Measurements from ENCODE around the gene APBA1.

Gene APBA1

DNA sequence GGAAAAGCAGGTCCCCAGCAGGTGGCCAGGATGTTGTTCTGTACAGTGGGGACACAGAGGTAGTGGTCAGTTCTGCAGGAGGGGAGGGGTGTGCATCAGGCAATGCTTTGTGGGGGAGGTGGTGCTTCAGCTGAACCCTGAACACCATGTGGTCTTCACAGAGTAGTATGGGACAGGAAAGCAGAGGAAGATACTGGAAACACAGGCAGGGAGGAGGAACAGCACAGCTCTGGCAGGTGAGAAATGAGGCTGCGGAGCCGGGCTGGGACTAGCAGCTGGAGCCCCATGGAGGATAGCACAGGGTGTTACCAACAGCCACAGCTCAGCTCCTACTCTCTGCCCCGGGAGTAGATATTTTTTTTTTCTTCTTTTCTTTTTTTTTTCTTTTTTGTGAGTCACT lies 185.7 kb downstream of the APBA1 start:
- H3K4me3 ChIP-seq (ENCODE audit: low read depth in 1 of 2, low read length in 2 of 2), result no peak overlapping the region
- H3K36me3 ChIP-seq (ENCODE audit: insufficient read depth, low read length), result no peaks in the 10 kb centered on the region
- no peaks in the 10 kb centered on the region for H3K9me3 ChIP-seq (ENCODE audit: low read length)
- no peak overlapping the region for H3K9ac ChIP-seq (ENCODE audit: low read length)
- no peaks in the 10 kb centered on the region for H3K4me1 ChIP-seq (ENCODE audit: insufficient read depth, low read length)
- no peak overlapping the region for H3K27ac ChIP-seq (ENCODE audit: low read depth, low read length)
- no peaks in the 10 kb centered on the region for H3K27me3 ChIP-seq (ENCODE audit: control insufficient read depth in 1 of 2, insufficient read depth in 2 of 2, low read length in 2 of 2)

GRCh38 chr9:69485466-69485865 lies 186.7 kb downstream of the APBA1 start:
- Histone ChIP-seq H3K4me3 (ENCODE audit: low read depth in 1 of 2, low read length in 2 of 2) (no peak overlapping the region), H3K27ac (ENCODE audit: low read depth, low read length) (no peak overlapping the region), H3K9ac (ENCODE audit: low read length) (no peak overlapping the region), H3K27me3 (ENCODE audit: control insufficient read depth in 1 of 2, insufficient read depth in 2 of 2, low read length in 2 of 2) (no peaks in the 10 kb centered on the region), H3K36me3 (ENCODE audit: insufficient read depth, low read length) (no peaks in the 10 kb centered on the region), H3K4me1 (ENCODE audit: insufficient read depth, low read length) (no peaks in the 10 kb centered on the region), H3K9me3 (ENCODE audit: low read length) (no peaks in the 10 kb centered on the region)

DNA sequence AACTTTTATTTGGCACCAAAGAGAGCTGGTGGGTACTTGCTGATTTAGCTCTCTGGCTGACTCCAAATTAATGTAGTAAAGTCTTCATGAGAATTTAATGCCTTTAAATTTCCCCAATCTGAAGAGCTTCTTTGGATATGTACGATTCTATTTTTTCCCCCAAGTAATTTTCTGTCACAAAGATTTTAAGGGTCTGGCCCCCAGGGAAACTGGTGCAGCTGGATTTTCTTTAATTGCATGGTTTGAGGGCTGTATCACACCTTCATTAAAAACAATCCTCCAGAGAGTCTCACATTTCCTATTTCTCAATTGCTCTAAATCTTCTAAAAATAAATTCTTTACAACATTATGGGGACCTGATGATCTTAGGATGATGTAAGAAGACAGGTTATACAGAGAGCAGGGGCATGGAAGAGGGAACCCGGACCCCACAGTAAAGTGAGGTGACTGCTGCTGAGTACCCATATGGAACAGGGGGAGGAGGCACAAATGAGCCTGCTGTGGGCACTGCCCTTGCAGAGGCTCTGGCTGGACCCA lies 188.2 kb downstream of the APBA1 start:
- Histone ChIP-seq H3K4me3 (ENCODE audit: low read depth in 1 of 2, low read length in 2 of 2) (no peak overlapping the region), H3K4me1 (ENCODE audit: insufficient read depth, low read length) (no peaks in the 10 kb centered on the region), H3K27me3 (ENCODE audit: control insufficient read depth in 1 of 2, insufficient read depth in 2 of 2, low read length in 2 of 2) (no peaks in the 10 kb centered on the region), H3K9me3 (ENCODE audit: low read length) (no peaks in the 10 kb centered on the region), H3K9ac (ENCODE audit: low read length) (no peak overlapping the region), H3K36me3 (ENCODE audit: insufficient read depth, low read length) (no peaks in the 10 kb centered on the region), H3K27ac (ENCODE audit: low read depth, low read length) (no peak overlapping the region)

- Histone ChIP-seq H3K4me1 (ENCODE audit: insufficient read depth, low read length) (no peaks in the 10 kb centered on the region), H3K9ac (ENCODE audit: low read length) (no peak overlapping the region), H3K4me3 (ENCODE audit: low read depth in 1 of 2, low read length in 2 of 2) (no peak overlapping the region), H3K27ac (ENCODE audit: low read depth, low read length) (no peak overlapping the region), H3K36me3 (ENCODE audit: insufficient read depth, low read length) (no peaks in the 10 kb centered on the region), H3K9me3 (ENCODE audit: low read length) (no peaks in the 10 kb centered on the region), H3K27me3 (ENCODE audit: control insufficient read depth in 1 of 2, insufficient read depth in 2 of 2, low read length in 2 of 2) (no peaks in the 10 kb centered on the region)
These were observed 195.4 kb downstream of the APBA1 start for GRCh38 chr9:69476797-69477196.

GRCh38 chr9:69476016-69476415 lies 196.2 kb downstream of the APBA1 start:
- Histone ChIP-seq H3K27ac (ENCODE audit: low read depth, low read length) (no peak overlapping the region), H3K4me1 (ENCODE audit: insufficient read depth, low read length) (no peaks in the 10 kb centered on the region), H3K36me3 (ENCODE audit: insufficient read depth, low read length) (no peaks in the 10 kb centered on the region), H3K9me3 (ENCODE audit: low read length) (no peaks in the 10 kb centered on the region), H3K27me3 (ENCODE audit: control insufficient read depth in 1 of 2, insufficient read depth in 2 of 2, low read length in 2 of 2) (no peaks in the 10 kb centered on the region), H3K4me3 (ENCODE audit: low read depth in 1 of 2, low read length in 2 of 2) (no peak overlapping the region), H3K9ac (ENCODE audit: low read length) (no peak overlapping the region)

- Histone ChIP-seq H3K36me3 (ENCODE audit: insufficient read depth, low read length) (no peaks in the 10 kb centered on the region), H3K27ac (ENCODE audit: low read depth, low read length) (no peak overlapping the region), H3K4me3 (ENCODE audit: low read depth in 1 of 2, low read length in 2 of 2) (no peak overlapping the region), H3K9ac (ENCODE audit: low read length) (no peak overlapping the region), H3K4me1 (ENCODE audit: insufficient read depth, low read length) (no peaks in the 10 kb centered on the region), H3K27me3 (ENCODE audit: control insufficient read depth in 1 of 2, insufficient read depth in 2 of 2, low read length in 2 of 2) (no peaks in the 10 kb centered on the region), H3K9me3 (ENCODE audit: low read length) (no peaks in the 10 kb centered on the region)
These were observed 197.3 kb downstream of the APBA1 start for GRCh38 chr9:69474821-69475220.

GRCh38 chr9:69472101-69472620 lies 200.0 kb downstream of the APBA1 start:
- no peak overlapping the region for H3K27ac ChIP-seq (ENCODE audit: low read depth, low read length)
- no peak overlapping the region for H3K9ac ChIP-seq (ENCODE audit: low read length)
- no peaks in the 10 kb centered on the region for H3K27me3 ChIP-seq (ENCODE audit: control insufficient read depth in 1 of 2, insufficient read depth in 2 of 2, low read length in 2 of 2)
- no peak overlapping the region for H3K4me3 ChIP-seq (ENCODE audit: low read depth in 1 of 2, low read length in 2 of 2)
- no peaks in the 10 kb centered on the region for H3K4me1 ChIP-seq (ENCODE audit: insufficient read depth, low read length)
- no peaks in the 10 kb centered on the region for H3K9me3 ChIP-seq (ENCODE audit: low read length)
- no peaks in the 10 kb centered on the region for H3K36me3 ChIP-seq (ENCODE audit: insufficient read depth, low read length)

DNA sequence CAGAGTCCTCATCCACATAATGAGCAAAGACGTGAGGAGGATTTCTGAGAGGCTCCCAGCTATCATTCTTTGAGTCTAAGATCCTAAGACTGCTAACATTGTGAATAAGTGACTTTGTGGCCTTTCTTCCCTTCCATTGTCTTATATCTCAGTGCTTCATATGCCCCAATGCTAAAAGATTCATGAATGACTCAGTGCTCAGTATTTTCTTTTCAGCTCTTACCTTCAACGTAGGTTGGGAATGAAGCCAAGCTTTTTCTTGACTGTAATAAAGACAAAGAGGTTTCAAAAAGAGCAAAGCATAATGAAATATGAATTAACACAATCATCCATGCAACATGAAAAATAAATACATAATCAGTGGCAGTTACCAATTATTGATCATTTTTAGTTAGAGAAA lies 200.7 kb downstream of the APBA1 start:
- H3K27me3 ChIP-seq (ENCODE audit: control insufficient read depth in 1 of 2, insufficient read depth in 2 of 2, low read length in 2 of 2), result no peaks in the 10 kb centered on the region
- H3K4me3 ChIP-seq (ENCODE audit: low read depth in 1 of 2, low read length in 2 of 2), result no peak overlapping the region
- no peaks in the 10 kb centered on the region for H3K36me3 ChIP-seq (ENCODE audit: insufficient read depth, low read length)
- no peaks in the 10 kb centered on the region for H3K9me3 ChIP-seq (ENCODE audit: low read length)
- no peak overlapping the region for H3K27ac ChIP-seq (ENCODE audit: low read depth, low read length)
- H3K4me1 ChIP-seq (ENCODE audit: insufficient read depth, low read length), result no peaks in the 10 kb centered on the region
- H3K9ac ChIP-seq (ENCODE audit: low read length), result no peak overlapping the region

DNA sequence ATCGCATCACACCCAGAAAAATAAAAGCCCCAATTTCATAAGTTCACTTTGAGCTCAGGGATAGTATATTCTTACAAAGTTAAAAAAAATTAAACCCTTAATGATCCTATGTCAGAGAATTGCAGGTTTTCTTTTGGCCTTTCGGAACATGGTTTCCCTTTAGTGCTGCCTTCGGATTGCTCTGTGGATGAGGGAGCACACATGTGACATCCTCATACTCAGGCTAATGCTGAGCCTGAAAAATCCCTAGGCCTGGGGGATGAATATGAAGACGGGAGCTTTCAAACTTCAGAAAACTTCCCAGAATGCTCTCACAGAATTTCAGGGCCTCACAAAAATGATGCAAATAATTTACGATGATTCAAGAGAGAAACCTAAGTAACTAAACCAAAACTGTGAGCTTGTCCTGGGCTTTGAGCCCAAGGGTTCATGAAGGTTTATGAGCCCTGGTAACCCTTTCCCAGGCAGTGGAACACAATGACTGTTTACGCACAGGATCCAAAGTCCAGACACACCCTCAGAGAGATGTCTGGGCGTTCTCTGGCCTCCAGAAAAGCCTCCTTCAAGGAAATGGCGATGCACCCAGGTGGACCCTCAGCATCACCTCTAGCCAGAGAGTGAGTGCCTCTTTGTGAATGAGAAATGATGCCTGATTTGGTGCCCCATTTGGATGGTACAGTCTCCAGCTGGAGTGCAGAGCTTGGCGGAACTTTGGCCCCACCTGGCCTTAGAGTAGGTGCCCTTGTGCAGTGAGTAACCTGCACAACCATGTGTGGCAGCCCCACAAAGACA lies 201.8 kb downstream of the APBA1 start:
- Histone ChIP-seq H3K9me3 (ENCODE audit: low read length) (no peaks in the 10 kb centered on the region), H3K27me3 (ENCODE audit: control insufficient read depth in 1 of 2, insufficient read depth in 2 of 2, low read length in 2 of 2) (no peaks in the 10 kb centered on the region), H3K4me3 (ENCODE audit: low read depth in 1 of 2, low read length in 2 of 2) (no peak overlapping the region), H3K27ac (ENCODE audit: low read depth, low read length) (no peak overlapping the region), H3K9ac (ENCODE audit: low read length) (no peak overlapping the region), H3K36me3 (ENCODE audit: insufficient read depth, low read length) (no peaks in the 10 kb centered on the region), H3K4me1 (ENCODE audit: insufficient read depth, low read length) (no peaks in the 10 kb centered on the region)

DNA sequence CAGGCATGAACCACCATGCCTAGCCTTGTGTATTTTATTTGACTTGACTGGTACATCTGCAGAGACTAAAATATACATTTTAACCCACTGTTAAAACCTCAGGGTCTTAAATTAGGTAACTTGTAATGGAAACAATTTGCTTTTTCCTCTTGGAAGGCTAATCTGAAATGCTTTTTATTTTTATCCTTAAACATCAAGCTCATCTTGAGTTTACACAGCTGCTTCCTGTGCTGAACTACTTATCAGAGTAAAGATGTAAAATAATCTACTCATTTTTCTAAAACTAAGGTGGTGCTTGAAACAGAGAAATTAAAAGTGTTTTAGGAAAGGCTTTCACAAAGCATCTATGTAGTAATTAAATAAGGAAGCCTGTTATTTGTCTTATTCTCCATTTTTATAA lies 203.0 kb downstream of the APBA1 start:
- Histone ChIP-seq H3K27me3 (ENCODE audit: control insufficient read depth in 1 of 2, insufficient read depth in 2 of 2, low read length in 2 of 2) (no peaks in the 10 kb centered on the region), H3K27ac (ENCODE audit: low read depth, low read length) (no peak overlapping the region)

DNA sequence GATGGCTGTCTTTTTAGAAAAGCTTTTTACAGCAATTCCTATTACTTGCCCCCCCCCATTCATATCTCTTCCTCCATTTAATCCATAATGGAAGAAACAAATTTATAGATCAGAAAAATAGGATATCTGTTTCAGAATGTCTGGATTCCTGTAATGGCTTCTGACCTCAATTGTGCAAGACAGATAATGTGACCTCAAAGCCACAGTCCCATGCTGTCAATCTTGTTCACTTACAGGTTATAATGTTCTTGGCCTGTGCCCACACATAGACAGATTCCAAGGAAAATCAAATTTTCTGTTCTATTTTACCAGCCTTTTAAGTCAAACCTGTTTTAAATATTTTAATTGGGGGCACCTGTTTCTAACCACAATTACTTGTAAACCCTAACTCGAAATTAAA lies 203.8 kb downstream of the APBA1 start:
- Histone ChIP-seq H3K4me3 (ENCODE audit: low read depth in 1 of 2, low read length in 2 of 2) (no peak overlapping the region), H3K27ac (ENCODE audit: low read depth, low read length) (no peak overlapping the region), H3K27me3 (ENCODE audit: control insufficient read depth in 1 of 2, insufficient read depth in 2 of 2, low read length in 2 of 2) (no peaks in the 10 kb centered on the region), H3K36me3 (ENCODE audit: insufficient read depth, low read length) (no peaks in the 10 kb centered on the region), H3K9me3 (ENCODE audit: low read length) (no peaks in the 10 kb centered on the region), H3K9ac (ENCODE audit: low read length) (no peak overlapping the region), H3K4me1 (ENCODE audit: insufficient read depth, low read length) (no peaks in the 10 kb centered on the region)

More for the DNA sequence above, 203.0 kb downstream of the APBA1 start:
- H3K9ac ChIP-seq (ENCODE audit: low read length), result no peak overlapping the region
- no peak overlapping the region for H3K4me3 ChIP-seq (ENCODE audit: low read depth in 1 of 2, low read length in 2 of 2)
- H3K4me1 ChIP-seq (ENCODE audit: insufficient read depth, low read length), result no peaks in the 10 kb centered on the region
- H3K9me3 ChIP-seq (ENCODE audit: low read length), result no peaks in the 10 kb centered on the region
- H3K36me3 ChIP-seq (ENCODE audit: insufficient read depth, low read length), result no peaks in the 10 kb centered on the region

- Histone ChIP-seq H3K27me3 (ENCODE audit: control insufficient read depth in 1 of 2, insufficient read depth in 2 of 2, low read length in 2 of 2) (no peaks in the 10 kb centered on the region), H3K27ac (ENCODE audit: low read depth, low read length) (no peak overlapping the region), H3K9ac (ENCODE audit: low read length) (no peak overlapping the region), H3K9me3 (ENCODE audit: low read length) (no peaks in the 10 kb centered on the region), H3K4me1 (ENCODE audit: insufficient read depth, low read length) (no peaks in the 10 kb centered on the region), H3K36me3 (ENCODE audit: insufficient read depth, low read length) (no peaks in the 10 kb centered on the region), H3K4me3 (ENCODE audit: low read depth in 1 of 2, low read length in 2 of 2) (no peak overlapping the region)
These were observed 206.0 kb downstream of the APBA1 start for GRCh38 chr9:69466151-69466550.
